Neural progenitor cell (in vitro differentiated cells): ENCODE results near the gene CCNG2. TPM values are rescaled to one million over a fixed set of nuclear protein-coding genes. Genes with fewer than 3 reads are reported as not detected.

Source experiments
- DNase-seq: peaks from one replicate; pipeline ENCODE4 v3.0.0-alpha.2; 2016; ENCODE audit warnings: low spot score
- H2AFZ ChIP-seq: fragments of 200-600 bp; sonication (generic); replicated peaks from 2 replicates; pipeline ENCODE4 v1.6.1; 2016; ENCODE audit warnings: antibody characterized with exemption
- H3F3A ChIP-seq: fragments of 200-600 bp; sonication (generic); 2 replicates; pipeline ENCODE4 v1.6.1; 2016; ENCODE audit warnings: antibody characterized with exemption, low read depth
- H3K27ac ChIP-seq: fragments of 200-600 bp; sonication (generic); 2 replicates; pipeline ENCODE4 v1.5.1; 2016; ENCODE audit warnings: mild to moderate bottlenecking
- H3K27me3 ChIP-seq: fragments of 200-600 bp; sonication (generic); 2 replicates; pipeline ENCODE4 v1.6.1; 2016; ENCODE audit warnings: mild to moderate bottlenecking, moderate library complexity
- H3K36me3 ChIP-seq: fragments of 200-600 bp; sonication (generic); 2 replicates; pipeline ENCODE4 v1.5.1; 2016
- H3K4me1 ChIP-seq: fragments of 200-600 bp; sonication (generic); 2 replicates; pipeline ENCODE4 v1.6.1; 2016; ENCODE audit warnings: mixed run types
- H3K4me2 ChIP-seq: fragments of 200-600 bp; sonication (generic); 2 replicates; pipeline ENCODE4 v1.6.1; 2016
- H3K4me3 ChIP-seq: fragments of 200-600 bp; sonication (generic); 2 replicates; pipeline ENCODE4 v1.5.1; 2016
- H3K79me2 ChIP-seq: fragments of 200-600 bp; sonication (generic); 2 replicates; pipeline ENCODE4 v1.6.1; 2016; ENCODE audit warnings: low read depth
- H3K9ac ChIP-seq: fragments of 200-600 bp; sonication (generic); 2 replicates; pipeline ENCODE4 v1.6.1; 2016
- H3K9me3 ChIP-seq: fragments of 200-600 bp; sonication (generic); 2 replicates; pipeline ENCODE4 v1.5.1; 2016; ENCODE audit warnings: low read depth
- H4K20me1 ChIP-seq: fragments of 200-600 bp; sonication (generic); 2 replicates; pipeline ENCODE4 v1.6.1; 2016; ENCODE audit warnings: low read depth
- H3K27ac Mint-ChIP-seq: 3 replicates; pipeline ENCODE4 v1.8.0; 2021; ENCODE audit warnings: mixed read lengths
- H3K27me3 Mint-ChIP-seq: 2 replicates; pipeline ENCODE4 v1.8.0; 2022; ENCODE audit warnings: low read depth, mild to moderate bottlenecking, inconsistent platforms, moderate library complexity, mixed read lengths; ENCODE audit not compliant: insufficient read depth
- H3K36me3 Mint-ChIP-seq: 3 replicates; pipeline ENCODE4 v1.8.0; 2021; ENCODE audit warnings: mixed read lengths
- H3K4me1 Mint-ChIP-seq: 3 replicates; pipeline ENCODE4 v1.8.0; 2021; ENCODE audit warnings: mixed read lengths
- H3K4me3 Mint-ChIP-seq: 3 replicates; pipeline ENCODE4 v1.8.0; 2021; ENCODE audit warnings: mild to moderate bottlenecking, moderate library complexity, mixed read lengths
- H3K9me3 Mint-ChIP-seq: 3 replicates; pipeline ENCODE4 v1.8.0; 2020; ENCODE audit warnings: mixed read lengths
- EZH2 ChIP-seq: fragments of 200-600 bp; sonication (generic); IDR thresholded peaks from 2 replicates; pipeline ENCODE4 v1.6.1; 2017; ENCODE audit warnings: antibody characterized with exemption, mild to moderate bottlenecking, moderate library complexity
- EZH2phosphoT487 ChIP-seq: fragments of 200-600 bp; sonication (generic); IDR thresholded peaks from 2 replicates; pipeline ENCODE4 v1.6.1; 2017; ENCODE audit warnings: antibody characterized with exemption
- total RNA-seq: library from RNA; depleted of rRNA; stranded (reverse); fragments of >200 nt; gene quantifications from 2 replicates; pipeline ENCODE4 v1.2.3, GENCODE V29; 2015; ENCODE audit warnings: low replicate concordance
- TF ChIP-seq, protein P1 (sequence below): fragments of 200-600 bp; sonication (generic); IDR thresholded peaks from 2 replicates; pipeline ENCODE4 v1.5.1; 2017; ENCODE audit warnings: antibody characterized with exemption, mild to moderate bottlenecking

Gene CCNG2
- total RNA-seq, 1 donor from 2014 or later: 366 TPM

GRCh38 chr4:77183777-77184420, 26.9 kb downstream of the CCNG2 start:
- no peaks in the 10 kb centered on the region for H3K9me3 Mint-ChIP-seq
- no peaks in the 10 kb centered on the region for H3K79me2 ChIP-seq
- H4K20me1 ChIP-seq: no peaks in the 10 kb centered on the region
- H3K4me3 Mint-ChIP-seq: no peak overlapping the region
- peaks cover 26% of the 10 kb centered on the region for H3F3A ChIP-seq
- H3K4me1 ChIP-seq: peaks cover 49% of the 10 kb centered on the region
- H3K4me3 ChIP-seq: no peak overlapping the region
- DNase-seq: no peak
- no peak overlapping the region for H3K27ac ChIP-seq
- H3K9me3 ChIP-seq: no peaks in the 10 kb centered on the region
- H3K27me3 ChIP-seq: no peaks in the 10 kb centered on the region
- no peak overlapping the region for H3K27ac Mint-ChIP-seq
- H3K27me3 Mint-ChIP-seq: peaks cover 6% of the 10 kb centered on the region
- H3K36me3 ChIP-seq: no peaks in the 10 kb centered on the region
- peaks cover 47% of the 10 kb centered on the region for H3K4me1 Mint-ChIP-seq
- H3K9ac ChIP-seq: no peak overlapping the region
- no peaks in the 10 kb centered on the region for H3K36me3 Mint-ChIP-seq
- no peak overlapping the region for H3K4me2 ChIP-seq
- H2AFZ ChIP-seq: no peak overlapping the region
- TF ChIP-seq, protein P1, sequence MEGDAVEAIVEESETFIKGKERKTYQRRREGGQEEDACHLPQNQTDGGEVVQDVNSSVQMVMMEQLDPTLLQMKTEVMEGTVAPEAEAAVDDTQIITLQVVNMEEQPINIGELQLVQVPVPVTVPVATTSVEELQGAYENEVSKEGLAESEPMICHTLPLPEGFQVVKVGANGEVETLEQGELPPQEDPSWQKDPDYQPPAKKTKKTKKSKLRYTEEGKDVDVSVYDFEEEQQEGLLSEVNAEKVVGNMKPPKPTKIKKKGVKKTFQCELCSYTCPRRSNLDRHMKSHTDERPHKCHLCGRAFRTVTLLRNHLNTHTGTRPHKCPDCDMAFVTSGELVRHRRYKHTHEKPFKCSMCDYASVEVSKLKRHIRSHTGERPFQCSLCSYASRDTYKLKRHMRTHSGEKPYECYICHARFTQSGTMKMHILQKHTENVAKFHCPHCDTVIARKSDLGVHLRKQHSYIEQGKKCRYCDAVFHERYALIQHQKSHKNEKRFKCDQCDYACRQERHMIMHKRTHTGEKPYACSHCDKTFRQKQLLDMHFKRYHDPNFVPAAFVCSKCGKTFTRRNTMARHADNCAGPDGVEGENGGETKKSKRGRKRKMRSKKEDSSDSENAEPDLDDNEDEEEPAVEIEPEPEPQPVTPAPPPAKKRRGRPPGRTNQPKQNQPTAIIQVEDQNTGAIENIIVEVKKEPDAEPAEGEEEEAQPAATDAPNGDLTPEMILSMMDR: no peak
- no peak for TF ChIP-seq EZH2
- TF ChIP-seq EZH2phosphoT487: no peak

GRCh38 chr4:77184974-77185373, 28.0 kb downstream of the CCNG2 start:
- Histone ChIP-seq H2AFZ (no peak overlapping the region), H3K27me3 (no peaks in the 10 kb centered on the region), H3K9me3 (no peaks in the 10 kb centered on the region), H4K20me1 (no peaks in the 10 kb centered on the region), H3K9ac (no peak overlapping the region), H3K79me2 (no peaks in the 10 kb centered on the region), H3K4me1 (peaks cover 48% of the 10 kb centered on the region), H3K27ac (no peak overlapping the region), H3K4me2 (no peak overlapping the region), H3K36me3 (no peaks in the 10 kb centered on the region), H3K4me3 (no peak overlapping the region), H3F3A (peaks cover 22% of the 10 kb centered on the region)
- Mint-ChIP-seq H3K9me3 (no peaks in the 10 kb centered on the region), H3K27me3 (peaks cover 3% of the 10 kb centered on the region), H3K36me3 (no peaks in the 10 kb centered on the region), H3K4me1 (peaks cover 46% of the 10 kb centered on the region), H3K27ac (peak overlapping the region; percentile 38), H3K4me3 (no peak overlapping the region)
- no peak for DNase-seq
- TF ChIP-seq EZH2: no peak
- TF ChIP-seq EZH2phosphoT487: no peak
- TF ChIP-seq, protein P1: no peak

- Mint-ChIP-seq H3K27ac (peak overlapping the region; percentile 13), H3K9me3 (no peaks in the 10 kb centered on the region), H3K36me3 (no peaks in the 10 kb centered on the region), H3K4me1 (peaks cover 49% of the 10 kb centered on the region), H3K4me3 (no peak overlapping the region), H3K27me3 (peaks cover 2% of the 10 kb centered on the region)
- H3F3A ChIP-seq: peaks cover 21% of the 10 kb centered on the region
- H3K79me2 ChIP-seq: no peaks in the 10 kb centered on the region
- H3K9ac ChIP-seq: no peak overlapping the region
- TF ChIP-seq, protein P1: no peak
- TF ChIP-seq EZH2phosphoT487 (no peak), EZH2 (no peak)
- H3K4me2 ChIP-seq: no peak overlapping the region
- H3K9me3 ChIP-seq: no peaks in the 10 kb centered on the region
- no peak overlapping the region for H2AFZ ChIP-seq
- no peaks in the 10 kb centered on the region for H3K27me3 ChIP-seq
- H3K36me3 ChIP-seq: no peaks in the 10 kb centered on the region
- no peak overlapping the region for H3K4me3 ChIP-seq
- H3K27ac ChIP-seq: no peak overlapping the region
- peaks cover 47% of the 10 kb centered on the region for H3K4me1 ChIP-seq
- DNase-seq: no peak
- no peaks in the 10 kb centered on the region for H4K20me1 ChIP-seq
Observed at GRCh38 chr4:77185686-77186085, 28.7 kb downstream of the CCNG2 start.
